Thyroid gland (tissue), 4 donors: ENCODE results near the gene TFAP2E. TPM values are rescaled to one million over a fixed set of nuclear protein-coding genes. Genes with fewer than 3 reads are reported as not detected.
A peak's percentile ranks its signal among the peaks of the same experiment; 100 is the strongest.

ENCODE experiments used
- DNase-seq, 2 donors: peaks; one replicate each; pipeline ENCODE4 v3.0.0-alpha.2; 2019
- H3K27ac ChIP-seq, 3 donors: fragments of 200-600 bp; sonication (generic); 1 replicate in 2 of 3; 2 replicates in 1 of 3; pipeline ENCODE4 v1.5.1; 2016 to 2019; ENCODE audit warnings: mild to moderate bottlenecking in 1 of 3, moderate library complexity in 1 of 3
- H3K27me3 ChIP-seq: fragments of 200-600 bp; sonication (generic); one replicate; pipeline ENCODE4 v1.5.1; 2019
- H3K36me3 ChIP-seq, 2 donors: fragments of 200-600 bp; sonication (generic); one replicate each; pipeline ENCODE4 v1.5.1; 2016 to 2019
- H3K4me1 ChIP-seq, 2 donors: fragments of 200-600 bp; sonication (generic); one replicate each; pipeline ENCODE4 v1.5.1; 2017 to 2019
- H3K4me3 ChIP-seq, 3 donors: fragments of 200-600 bp; sonication (generic); replicated peaks in 1 of 3; 1 replicate in 2 of 3; 2 replicates in 1 of 3; pipeline ENCODE4 v1.5.1; 2016; ENCODE audit warnings: mild to moderate bottlenecking in 1 of 3
- H3K9me3 ChIP-seq: fragments of 200-600 bp; sonication (generic); one replicate; pipeline ENCODE4 v1.5.1; 2017
- CTCF ChIP-seq, 6 experiments: fragments of 200-600 bp in 3 of 6; fragments of 450-650 bp in 3 of 6; sonication (generic) in 3 of 6; IDR thresholded peaks; one replicate each; pipeline ENCODE4 v1.5.1; 2016 to 2019; ENCODE audit warnings: antibody characterized with exemption in 6 of 6, mild to moderate bottlenecking in 2 of 6, inconsistent platforms in 1 of 6, moderate library complexity in 1 of 6
- POLR2A ChIP-seq, 2 donors: fragments of 450-650 bp; IDR thresholded peaks; one replicate each; pipeline ENCODE4 v1.6.1; 2017; ENCODE audit warnings: antibody characterized with exemption in 2 of 2, mild to moderate bottlenecking in 2 of 2, moderate library complexity in 1 of 2
- WGBS, 2 donors: methylation state at CpG; one replicate each; pipeline ENCODE4 v1.1.5; 2017; 5-methylcytosine and 5-hydroxymethylcytosine counted together
- intact Hi-C: fragments of 100-400 bp; cut with DNase I; formaldehyde crosslinking; loops from one replicate; pipeline ENCODE4 v1.15.1; 2023
- total RNA-seq, 4 donors: library from RNA; depleted of rRNA; stranded (reverse); fragments of >200 nt; gene quantifications; one replicate each; pipeline ENCODE4 v1.2.3, GENCODE V29; 2016

The TFAP2E gene
- total RNA-seq, result under 1 TPM in 1 of 4 donors, not detected in 3; 0.81 TPM

- no peaks in the 10 kb centered on the region for H3K9me3 ChIP-seq
- DNase-seq, result peak; percentile 51 to 58
- peaks cover 16% of the 10 kb centered on the region for H3K27me3 ChIP-seq
Measured at GRCh38 chr1:35573198-35574124, at the start of gene TFAP2E. Gene TFAP2E (plus strand): TSS chr1:35573314. CDS start chr1:35573578, 264 bp downstream.

GRCh38 chr1:35524106-35524505 is 49.0 kb upstream of the TFAP2E start:
- TF ChIP-seq CTCF (IDR thresholded peaks at IDR 0.05) (no peak), POLR2A (IDR thresholded peaks at IDR 0.05) (no peak)
- peak overlapping the region in 1 of 3 donors; percentile 18 for H3K27ac ChIP-seq
- H3K4me3 ChIP-seq, result no peak overlapping the region
- DNase-seq, result no peak
- no peaks in the 10 kb centered on the region for H3K36me3 ChIP-seq
- H3K4me1 ChIP-seq, result peaks cover 0 to 7% of the 10 kb centered on the region in 2 donors
- 30 to 37% methylated on average over 2 of the region's 2 CpGs for WGBS, 2 donors
- intact Hi-C loops, result no loop called here
- no peaks in the 10 kb centered on the region for H3K27me3 ChIP-seq
- no peaks in the 10 kb centered on the region for H3K9me3 ChIP-seq

More at GRCh38 chr1:35573198-35574124, at the start of gene TFAP2E:
- intact Hi-C loops, result no loop called here
- TF ChIP-seq CTCF (IDR thresholded peaks at IDR 0.05) (no peak), POLR2A (IDR thresholded peaks at IDR 0.05) (no peak)
- Histone ChIP-seq H3K4me3 (peak within 1 kb of the TSS in 1 of 3 donors; percentile 25), H3K27ac (no peak within 1 kb of the TSS), H3K36me3 (no peaks in the 10 kb centered on the region), H3K4me1 (peaks cover 13 to 29% of the 10 kb centered on the region in 2 donors)
- WGBS, 2 donors, result 2 to 6% methylated on average over 12 to 30 of the region's 95 CpGs

- WGBS, 2 donors, result 77 to 78% methylated on average over 5 of the region's 5 CpGs
- Histone ChIP-seq H3K4me1 (peaks cover 9 to 10% of the 10 kb centered on the region in 2 donors), H3K36me3 (no peaks in the 10 kb centered on the region), H3K9me3 (no peaks in the 10 kb centered on the region), H3K27ac (no peak overlapping the region), H3K27me3 (no peaks in the 10 kb centered on the region), H3K4me3 (no peak overlapping the region)
- TF ChIP-seq POLR2A (IDR thresholded peaks at IDR 0.05) (no peak), CTCF (IDR thresholded peaks at IDR 0.05) (no peak)
- intact Hi-C loops, result loop anchor here (5.0 kb wide), 1 partner anchor 68 kb away; no protein-coding TSS in a partner anchor
- DNase-seq, result no peak
Measured at GRCh38 chr1:35530168-35530567, 42.9 kb upstream of the TFAP2E start.

GRCh38 chr1:35530946-35531345 is 42.2 kb upstream of the TFAP2E start:
- Histone ChIP-seq H3K9me3 (no peaks in the 10 kb centered on the region), H3K4me3 (no peak overlapping the region), H3K27ac (no peak overlapping the region), H3K36me3 (no peaks in the 10 kb centered on the region), H3K4me1 (peaks cover 9 to 10% of the 10 kb centered on the region in 2 donors), H3K27me3 (no peaks in the 10 kb centered on the region)
- intact Hi-C loops, result loop anchor here (5.0 kb wide), 1 partner anchor 69 kb away; no protein-coding TSS in a partner anchor
- no peak for DNase-seq
- no peak for TF ChIP-seq CTCF (IDR thresholded peaks at IDR 0.05)
- no peak for TF ChIP-seq POLR2A (IDR thresholded peaks at IDR 0.05)
- 94% methylated on average over 2 of the region's 2 CpGs; no CpG with 5 or more reads in 1 of the 2 donors for WGBS, 2 donors

GRCh38 chr1:35531368-35531767 is 41.7 kb upstream of the TFAP2E start:
- no peak for DNase-seq
- H3K4me3 ChIP-seq, result no peak overlapping the region
- TF ChIP-seq POLR2A (IDR thresholded peaks at IDR 0.05), result no peak
- TF ChIP-seq CTCF (IDR thresholded peaks at IDR 0.05), result no peak
- WGBS, 2 donors, result 75 to 78% methylated on average over 5 to 6 of the region's 6 CpGs
- no peaks in the 10 kb centered on the region for H3K36me3 ChIP-seq
- peaks cover 9 to 10% of the 10 kb centered on the region in 2 donors for H3K4me1 ChIP-seq
- intact Hi-C loops, result loop anchor here (5.0 kb wide), 1 partner anchor 69 kb away; no protein-coding TSS in a partner anchor
- H3K9me3 ChIP-seq, result no peaks in the 10 kb centered on the region
- H3K27ac ChIP-seq, result no peak overlapping the region
- H3K27me3 ChIP-seq, result no peaks in the 10 kb centered on the region
